Measurements from ENCODE around the gene LZTS2. TPM values are rescaled to one million over a fixed set of nuclear protein-coding genes. Genes with fewer than 3 reads are reported as not detected.

LZTS2 gene
- total RNA-seq, 1 experiment from 2014 or later: 69.1 TPM

- no CpG with 5 or more reads among the region's 23 CpGs for whole genome bisulfite sequencing (ENCODE audit: extremely low coverage, insufficient read length, low lambda C conversion rate)
- H3K27ac Mint-ChIP-seq: peak overlapping the region in 1 of 3 experiments; percentile 68; a peak in 1 of 7 replicates
- peaks cover 10 to 27% of the 10 kb centered on the region in 2 experiments for H3K4me1 Mint-ChIP-seq
Measured at GRCh38 chr10:101005361-101005760, 5.8 kb downstream of the LZTS2 start.

More at GRCh38 chr10:101005361-101005760, 5.8 kb downstream of the LZTS2 start:
- peaks cover 19 to 46% (median 41%) of the 10 kb centered on the region in 3 experiments; a peak in 6 of 7 replicates for H3K36me3 Mint-ChIP-seq (ENCODE audit: insufficient read depth in 1 of 3, low read depth in 3 of 3)
- no peak for DNase-seq
- H3K9me3 ChIP-seq (ENCODE audit: control insufficient read depth, low read depth, low read length): no peaks in the 10 kb centered on the region
- no peaks in the 10 kb centered on the region for H3K9me3 Mint-ChIP-seq
- no peak overlapping the region for H3K4ac ChIP-seq (ENCODE audit: low read depth, low read length)
- H3K9ac ChIP-seq (ENCODE audit: extremely low read depth, insufficient read length, low read length): no peak overlapping the region
- no peak overlapping the region for H3K56ac ChIP-seq (ENCODE audit: insufficient read length, low read depth, low read length)
- H4K5ac ChIP-seq (ENCODE audit: insufficient read length, low read depth, low read length): no peak overlapping the region
- no peak overlapping the region for H4K8ac ChIP-seq (replicated peaks; ENCODE audit: insufficient read length, low read depth, low read length)
- H3K27me3 ChIP-seq (ENCODE audit: insufficient read depth, low read length): no peaks in the 10 kb centered on the region
- H2BK20ac ChIP-seq (ENCODE audit: low read depth, low read length, poor library complexity, severe bottlenecking): no peak overlapping the region
- H3K18ac ChIP-seq (ENCODE audit: insufficient read length, low read depth, low read length): no peak overlapping the region
- no peak overlapping the region for H3K14ac ChIP-seq (ENCODE audit: insufficient read depth, low read length)
- no peak overlapping the region for H3K23ac ChIP-seq (ENCODE audit: insufficient read length, low read depth, low read length)
- H3K4me3 Mint-ChIP-seq: no peak overlapping the region
- H4K20me1 ChIP-seq (ENCODE audit: control insufficient read depth, insufficient read depth, insufficient read length): no peaks in the 10 kb centered on the region
- no peak overlapping the region for H2BK12ac ChIP-seq (ENCODE audit: insufficient read length, low read depth, low read length)
- no peak overlapping the region for H2BK15ac ChIP-seq (ENCODE audit: low read depth, low read length)
- TF ChIP-seq CTCF (conservative IDR thresholded peaks at IDR 0.05): no peak
- H2AFZ ChIP-seq (ENCODE audit: low read length): no peak overlapping the region
- no peak overlapping the region for H2AK5ac ChIP-seq (ENCODE audit: insufficient read length, low read length)
- no peaks in the 10 kb centered on the region; the same call in 1 of the 2 replicates for H3K27me3 Mint-ChIP-seq (ENCODE audit: low read depth)
- H3K4me1 ChIP-seq (ENCODE audit: insufficient read depth, low read length): no peaks in the 10 kb centered on the region
- H3K79me2 ChIP-seq (ENCODE audit: insufficient read depth, low read length): no peaks in the 10 kb centered on the region; the same call in 1 of the 2 replicates
- H3T11ph ChIP-seq (ENCODE audit: low read length): no peak overlapping the region
- no peak overlapping the region for H4K91ac ChIP-seq (ENCODE audit: insufficient read length, low read depth, low read length)
- no peak overlapping the region for H2BK5ac ChIP-seq (ENCODE audit: insufficient read length, low read length)
- no peak overlapping the region for H3K4me2 ChIP-seq (ENCODE audit: insufficient read depth, insufficient read length, low read length)
- H3K23me2 ChIP-seq (ENCODE audit: insufficient read length, low read depth, low read length, poor library complexity, severe bottlenecking): peaks cover 5% of the 10 kb centered on the region
- H3K27ac ChIP-seq (ENCODE audit: insufficient read length, low read depth, low read length): no peak overlapping the region
- H3K79me1 ChIP-seq (ENCODE audit: insufficient read depth, low read depth, low read length, poor library complexity, severe bottlenecking): no peaks in the 10 kb centered on the region
- H2BK120ac ChIP-seq (ENCODE audit: low read depth, low read length, poor library complexity, severe bottlenecking): no peak overlapping the region
